Measurements from ENCODE around the gene TEKT1.

TEKT1 gene

GRCh38 chr17:6780886-6781285 is 50.6 kb downstream of the TEKT1 start:
- Histone ChIP-seq H3K4me1 (ENCODE audit: low read length) (no peaks in the 10 kb centered on the region), H2AFZ (ENCODE audit: low read length) (no peak overlapping the region), H3K27me3 (replicated peaks; ENCODE audit: insufficient read depth, low read length) (peaks cover 9% of the 10 kb centered on the region), H3K9me3 (replicated peaks; ENCODE audit: insufficient read depth, low read length) (no peaks in the 10 kb centered on the region), H3K27ac (ENCODE audit: low read length) (no peak overlapping the region), H4K20me1 (ENCODE audit: insufficient read depth, low read length) (no peaks in the 10 kb centered on the region), H3K4me3 (ENCODE audit: low read length) (no peak overlapping the region), H3K36me3 (replicated peaks; ENCODE audit: insufficient read depth, low read length) (no peaks in the 10 kb centered on the region), H3K9ac (ENCODE audit: low read length) (no peak overlapping the region), H3K4me2 (ENCODE audit: low read depth, low read length) (no peak overlapping the region), H3K79me2 (ENCODE audit: low read length) (no peaks in the 10 kb centered on the region), H3K9me2 (replicated peaks; ENCODE audit: insufficient read depth, low read length) (no peaks in the 10 kb centered on the region), H3F3A (ENCODE audit: insufficient read depth, low read length) (no peaks in the 10 kb centered on the region)
- no peak for DNase-seq
- no peak for TF ChIP-seq EZH2phosphoT487 (IDR thresholded peaks at IDR 0.05; ENCODE audit: low read length)
- no peak for TF ChIP-seq EZH2 (optimal IDR thresholded peaks at IDR 0.05; ENCODE audit: low read depth, low read length)
- TF ChIP-seq CTCF (IDR thresholded peaks at IDR 0.05; ENCODE audit: low read length): no peak

- DNase-seq: no peak
- Histone ChIP-seq H3K27ac (ENCODE audit: low read length) (no peak overlapping the region), H3K4me3 (ENCODE audit: low read length) (no peak overlapping the region), H3K9me3 (replicated peaks; ENCODE audit: insufficient read depth, low read length) (no peaks in the 10 kb centered on the region), H3K9me2 (replicated peaks; ENCODE audit: insufficient read depth, low read length) (no peaks in the 10 kb centered on the region), H3K79me2 (ENCODE audit: low read length) (no peaks in the 10 kb centered on the region), H3K9ac (ENCODE audit: low read length) (no peak overlapping the region), H3K4me2 (ENCODE audit: low read depth, low read length) (no peak overlapping the region), H3F3A (ENCODE audit: insufficient read depth, low read length) (no peaks in the 10 kb centered on the region), H4K20me1 (ENCODE audit: insufficient read depth, low read length) (no peaks in the 10 kb centered on the region), H2AFZ (ENCODE audit: low read length) (no peak overlapping the region), H3K4me1 (ENCODE audit: low read length) (no peaks in the 10 kb centered on the region), H3K36me3 (replicated peaks; ENCODE audit: insufficient read depth, low read length) (no peaks in the 10 kb centered on the region), H3K27me3 (replicated peaks; ENCODE audit: insufficient read depth, low read length) (peaks cover 15% of the 10 kb centered on the region)
- TF ChIP-seq CTCF (IDR thresholded peaks at IDR 0.05; ENCODE audit: low read length): no peak
- TF ChIP-seq EZH2 (optimal IDR thresholded peaks at IDR 0.05; ENCODE audit: low read depth, low read length): no peak
- TF ChIP-seq EZH2phosphoT487 (IDR thresholded peaks at IDR 0.05; ENCODE audit: low read length): no peak
Observed at GRCh38 chr17:6780001-6780400, 51.5 kb downstream of the TEKT1 start.

GRCh38 chr17:6779411-6779810 is 52.1 kb downstream of the TEKT1 start:
- peaks cover 15% of the 10 kb centered on the region for H3K27me3 ChIP-seq (replicated peaks; ENCODE audit: insufficient read depth, low read length)

More at GRCh38 chr17:6779411-6779810, 52.1 kb downstream of the TEKT1 start:
- Histone ChIP-seq H3K9me3 (replicated peaks; ENCODE audit: insufficient read depth, low read length) (no peaks in the 10 kb centered on the region), H3K36me3 (replicated peaks; ENCODE audit: insufficient read depth, low read length) (no peaks in the 10 kb centered on the region), H3K27ac (ENCODE audit: low read length) (no peak overlapping the region), H3K4me1 (ENCODE audit: low read length) (no peaks in the 10 kb centered on the region), H3K4me2 (ENCODE audit: low read depth, low read length) (no peak overlapping the region), H2AFZ (ENCODE audit: low read length) (no peak overlapping the region), H4K20me1 (ENCODE audit: insufficient read depth, low read length) (no peaks in the 10 kb centered on the region), H3K4me3 (ENCODE audit: low read length) (no peak overlapping the region), H3K79me2 (ENCODE audit: low read length) (no peaks in the 10 kb centered on the region), H3F3A (ENCODE audit: insufficient read depth, low read length) (no peaks in the 10 kb centered on the region), H3K9me2 (replicated peaks; ENCODE audit: insufficient read depth, low read length) (no peaks in the 10 kb centered on the region), H3K9ac (ENCODE audit: low read length) (no peak overlapping the region)
- no peak for DNase-seq
- TF ChIP-seq CTCF (IDR thresholded peaks at IDR 0.05; ENCODE audit: low read length) (no peak), EZH2 (optimal IDR thresholded peaks at IDR 0.05; ENCODE audit: low read depth, low read length) (no peak), EZH2phosphoT487 (IDR thresholded peaks at IDR 0.05; ENCODE audit: low read length) (no peak)
